Hematopoietic multipotent progenitor cell treated with erythropoietin and hydrocortisone succinate and interleukin-3 and kit ligand, for 15 days (in vitro differentiated cells): ENCODE results near the gene PRRC2B.

ENCODE experiments used
- DNase-seq: peaks from one replicate; pipeline ENCODE4 v3.0.0-alpha.2; 2015; ENCODE audit warnings: low spot score

PRRC2B gene

GRCh38 chr9:131518553-131518952 lies 124.7 kb downstream of the PRRC2B start:
- DNase-seq: no peak

GRCh38 chr9:131520503-131520902 lies 126.6 kb downstream of the PRRC2B start:
- DNase-seq: no peak

GRCh38 chr9:131521203-131521602 lies 127.3 kb downstream of the PRRC2B start:
- DNase-seq: no peak

- DNase-seq: no peak
Observed at GRCh38 chr9:131521822-131522221, 127.9 kb downstream of the PRRC2B start.

GRCh38 chr9:131522257-131523085 lies 128.6 kb downstream of the PRRC2B start:
- no peak for DNase-seq

GRCh38 chr9:131523086-131523388 lies 129.2 kb downstream of the PRRC2B start:
- DNase-seq: no peak

GRCh38 chr9:131523451-131524435 lies 129.9 kb downstream of the PRRC2B start:
- no peak for DNase-seq

GRCh38 chr9:131524665-131525315 lies 130.9 kb downstream of the PRRC2B start:
- no peak for DNase-seq

GRCh38 chr9:131525643-131526565 lies 132.0 kb downstream of the PRRC2B start:
- no peak for DNase-seq

GRCh38 chr9:131528186-131528585 lies 134.3 kb downstream of the PRRC2B start:
- DNase-seq: no peak

GRCh38 chr9:131528886-131529505 lies 135.1 kb downstream of the PRRC2B start:
- DNase-seq: no peak

GRCh38 chr9:131529597-131530545 lies 136.0 kb downstream of the PRRC2B start:
- no peak for DNase-seq

- no peak for DNase-seq
Observed at GRCh38 chr9:131530546-131530919, 136.6 kb downstream of the PRRC2B start.

- DNase-seq: peak; percentile 79
Observed at GRCh38 chr9:131530920-131531832, 137.3 kb downstream of the PRRC2B start, which contains the start of gene UCK1. TSS of gene UCK1 (minus strand) at chr9:131531263. CDS start at chr9:131531174, 89 bp downstream.

- peak; percentile 56 for DNase-seq
Observed at GRCh38 chr9:131534721-131535237, 140.9 kb downstream of the PRRC2B start.

GRCh38 chr9:131537946-131538345 lies 144.1 kb downstream of the PRRC2B start:
- DNase-seq: no peak

- DNase-seq: no peak
Observed at GRCh38 chr9:131539223-131539923, 145.5 kb downstream of the PRRC2B start.

GRCh38 chr9:131543141-131543540 lies 149.3 kb downstream of the PRRC2B start:
- no peak for DNase-seq
